Measurements from ENCODE around the gene CACNA1C.
"Not testable (repeated sequence)": the region's sequence is repeated elsewhere in the genome, so short reads cannot be mapped to it uniquely, and the experiment has no call there.

CACNA1C gene

GRCh38 chr12:2684026-2684325, 631.2 kb downstream of the CACNA1C start:
- ATAC-seq = not testable (repeated sequence)

- not testable (repeated sequence) for ATAC-seq
Measured at GRCh38 chr12:2685620-2686279, 633.0 kb downstream of the CACNA1C start.

- ATAC-seq = no peak
Measured at GRCh38 chr12:2686280-2686646, 633.5 kb downstream of the CACNA1C start.

- ATAC-seq = no peak
Measured at GRCh38 chr12:2687058-2687457, 634.3 kb downstream of the CACNA1C start.

GRCh38 chr12:2687726-2688125, 634.9 kb downstream of the CACNA1C start:
- ATAC-seq = no peak

DNA sequence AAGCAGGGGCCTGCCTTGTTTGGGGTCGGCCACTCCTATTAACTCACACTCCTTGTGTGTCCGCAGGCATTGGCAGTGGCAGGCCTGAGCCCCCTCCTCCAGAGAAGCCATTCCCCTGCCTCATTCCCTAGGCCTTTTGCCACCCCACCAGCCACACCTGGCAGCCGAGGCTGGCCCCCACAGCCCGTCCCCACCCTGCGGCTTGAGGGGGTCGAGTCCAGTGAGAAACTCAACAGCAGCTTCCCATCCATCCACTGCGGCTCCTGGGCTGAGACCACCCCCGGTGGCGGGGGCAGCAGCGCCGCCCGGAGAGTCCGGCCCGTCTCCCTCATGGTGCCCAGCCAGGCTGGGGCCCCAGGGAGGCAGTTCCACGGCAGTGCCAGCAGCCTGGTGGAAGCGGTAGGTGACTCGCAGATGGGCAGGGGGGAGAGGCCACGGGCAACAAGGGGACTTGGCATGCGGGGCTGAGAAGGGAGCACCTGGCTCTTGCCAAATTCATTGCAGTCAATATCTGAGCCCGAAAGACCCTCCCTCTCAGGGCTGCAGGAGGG, 635.7 kb downstream of the CACNA1C start:
- ATAC-seq = no peak

DNA sequence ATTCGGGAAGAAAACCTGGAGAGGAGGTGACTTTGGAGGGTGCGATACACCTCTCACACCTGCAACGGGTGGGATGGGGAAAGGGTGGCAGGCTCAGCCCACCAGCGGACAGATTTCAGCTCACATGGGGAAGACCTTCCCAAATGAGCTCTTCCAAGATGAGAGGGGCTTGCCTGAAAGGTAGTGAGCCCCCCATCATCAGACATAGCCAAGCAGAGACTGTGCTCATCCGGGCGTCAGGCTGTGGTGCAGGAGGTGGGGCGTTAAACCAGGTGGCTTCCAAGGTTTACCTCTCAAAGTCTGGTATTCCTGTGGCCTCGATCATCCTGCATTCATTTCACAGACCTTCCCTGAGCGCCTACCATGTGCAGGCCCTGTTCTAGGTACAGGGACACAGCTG, 636.6 kb downstream of the CACNA1C start:
- no peak for ATAC-seq

- ATAC-seq = no peak
Measured at GRCh38 chr12:2689879-2690278, 637.1 kb downstream of the CACNA1C start.

GRCh38 chr12:2690348-2691005, 637.7 kb downstream of the CACNA1C start:
- no peak for ATAC-seq

DNA sequence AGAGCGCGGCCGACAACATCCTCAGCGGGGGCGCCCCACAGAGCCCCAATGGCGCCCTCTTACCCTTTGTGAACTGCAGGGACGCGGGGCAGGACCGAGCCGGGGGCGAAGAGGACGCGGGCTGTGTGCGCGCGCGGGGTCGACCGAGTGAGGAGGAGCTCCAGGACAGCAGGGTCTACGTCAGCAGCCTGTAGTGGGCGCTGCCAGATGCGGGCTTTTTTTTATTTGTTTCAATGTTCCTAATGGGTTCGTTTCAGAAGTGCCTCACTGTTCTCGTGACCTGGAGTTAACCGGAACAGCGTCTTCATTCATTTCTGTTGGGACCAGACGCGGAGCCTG, 638.2 kb downstream of the CACNA1C start:
- ATAC-seq = peak; percentile 57 to 61

GRCh38 chr12:2691345-2692071, 638.7 kb downstream of the CACNA1C start:
- ATAC-seq = peak; percentile 80 to 83

- peak in 1 of 2 donors; percentile 4 for ATAC-seq
Measured at GRCh38 chr12:2692080-2692479, 639.3 kb downstream of the CACNA1C start.

- no peak for ATAC-seq
Measured at GRCh38 chr12:2693244-2693860, 640.6 kb downstream of the CACNA1C start.

GRCh38 chr12:2693980-2694610, 641.3 kb downstream of the CACNA1C start:
- ATAC-seq = no peak

DNA sequence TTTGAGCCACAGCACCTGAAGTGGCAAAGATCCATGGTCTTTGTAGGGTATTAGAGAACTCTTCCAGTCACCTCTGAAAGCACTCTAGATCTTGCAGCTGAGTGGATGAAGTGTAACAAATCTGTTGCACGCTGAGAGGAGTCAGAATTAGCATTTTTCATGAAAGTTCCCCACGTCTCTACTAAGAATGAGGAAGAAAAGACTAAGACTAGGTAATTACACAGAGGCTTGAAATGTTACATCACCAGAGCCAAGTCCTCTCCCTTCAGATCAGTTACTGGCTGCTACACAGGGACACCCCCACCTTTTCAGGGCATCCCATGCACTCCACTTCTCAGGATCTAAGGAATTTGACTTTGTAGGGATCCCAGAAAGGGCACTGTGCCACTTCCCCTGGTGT, 643.3 kb downstream of the CACNA1C start:
- ATAC-seq = no peak

DNA sequence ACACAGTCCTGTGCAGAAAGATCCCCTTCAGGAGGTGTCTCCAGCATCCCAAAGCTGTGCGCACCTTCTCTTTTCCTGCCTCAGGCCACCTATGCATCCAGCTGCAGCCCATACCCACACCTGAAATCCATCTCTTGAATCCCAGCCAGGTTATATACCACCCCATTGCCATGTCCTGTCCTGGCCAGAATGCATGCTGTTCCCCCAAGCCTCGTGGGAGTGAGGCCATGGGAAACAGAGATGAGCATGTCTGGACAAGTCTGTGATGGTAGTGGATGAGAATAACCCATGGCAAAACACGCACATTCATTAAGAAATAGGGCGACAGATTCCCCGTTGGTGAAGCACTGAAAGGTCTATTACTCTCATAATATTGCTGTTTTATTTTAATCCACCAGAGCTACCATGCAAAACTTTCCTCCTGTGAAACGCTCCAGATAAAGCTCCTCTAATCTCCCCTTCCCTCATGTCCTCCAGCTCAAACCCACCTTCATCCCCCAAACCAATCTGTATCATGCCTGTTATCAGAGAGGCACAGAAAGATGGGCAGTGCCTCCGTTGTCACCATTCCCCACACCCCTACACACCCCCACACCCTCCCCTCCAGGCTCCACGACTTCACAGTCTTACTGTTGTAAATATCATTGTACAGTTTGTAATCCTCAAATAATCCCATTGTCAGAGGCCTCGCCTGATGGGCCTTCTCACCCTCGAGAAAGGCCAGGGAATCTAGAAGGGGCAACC, 644.4 kb downstream of the CACNA1C start:
- no peak for ATAC-seq

DNA sequence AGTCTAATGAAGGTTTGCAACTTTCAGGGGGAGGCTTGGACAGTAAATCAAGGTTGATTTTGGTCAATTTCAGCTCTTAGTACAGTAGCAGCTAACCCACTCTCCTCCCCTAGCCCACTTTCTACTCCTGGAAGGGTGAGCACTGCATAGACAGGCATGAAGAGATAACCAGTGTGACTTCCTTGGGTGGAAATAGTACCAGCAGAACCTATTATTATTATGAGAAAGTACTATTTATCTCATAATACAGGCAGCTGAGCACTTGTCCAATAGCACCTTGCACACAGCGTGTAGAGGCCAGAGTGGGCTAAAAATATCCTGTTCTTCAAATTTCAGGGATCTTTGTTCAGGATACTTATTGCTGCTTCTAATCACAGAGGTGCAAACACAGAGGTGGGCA, 645.8 kb downstream of the CACNA1C start:
- no peak for ATAC-seq

GRCh38 chr12:2710701-2711100, 657.9 kb downstream of the CACNA1C start:
- no peak for ATAC-seq

DNA sequence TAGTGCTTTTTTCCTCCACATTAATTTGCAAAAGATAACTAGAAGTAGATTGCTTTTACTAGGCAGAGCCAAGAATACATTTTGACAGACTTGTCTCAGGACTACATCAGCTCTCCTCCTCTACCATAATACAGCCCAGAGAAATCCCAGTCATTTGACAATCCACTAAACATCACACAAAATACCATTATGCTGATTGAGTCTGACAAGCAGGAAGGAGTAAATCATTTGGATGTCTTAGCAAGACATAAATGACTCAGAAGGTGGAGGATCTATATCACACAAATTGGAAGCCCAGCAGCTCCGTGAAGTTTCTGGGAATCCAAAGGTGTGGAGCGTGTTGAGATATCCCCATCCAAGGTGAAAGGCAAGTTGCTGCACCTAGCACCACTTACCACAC, 666.6 kb downstream of the CACNA1C start:
- no peak for ATAC-seq

- ATAC-seq = no peak
Measured at GRCh38 chr12:2722806-2723205, 670.0 kb downstream of the CACNA1C start.

DNA sequence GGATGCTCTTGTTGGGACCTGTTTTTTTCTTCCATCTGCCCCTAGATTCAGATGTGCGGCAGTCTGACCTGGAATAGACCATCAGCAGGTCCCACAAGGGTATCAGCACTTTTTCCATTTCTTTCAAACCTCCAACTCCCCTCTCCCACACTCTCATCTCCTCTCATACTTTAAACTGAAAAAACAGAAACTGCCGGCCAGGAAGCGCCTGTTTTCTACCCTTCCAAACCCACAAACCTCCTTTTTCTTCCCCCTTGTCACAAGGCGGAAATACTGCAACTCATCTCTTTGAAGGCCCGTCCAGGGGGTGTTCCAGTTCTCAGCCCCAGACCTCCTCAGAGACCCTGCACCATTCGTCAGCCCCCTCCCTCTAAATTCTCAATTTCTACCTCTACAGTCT, 679.5 kb downstream of the CACNA1C start:
- ATAC-seq = no peak
